Heart left ventricle (tissue), 13 donors: ENCODE measurements around the gene CTAGE1.

Source experiments
- POLR2A ChIP-seq, 2 donors: fragments of 450-650 bp; IDR thresholded peaks; one replicate each; pipeline ENCODE4 v1.6.1; 2017; ENCODE audit warnings: antibody characterized with exemption in 2 of 2, mild to moderate bottlenecking in 2 of 2, moderate library complexity in 2 of 2
- TF ChIP-seq, protein P1 (sequence below), 12 donors: fragments of 200-600 bp; sonication (generic) in 4 of 12; IDR thresholded peaks; one replicate each; pipeline versions ENCODE4 v1.5.0 to v1.8.0; 2018 to 2022; ENCODE audit warnings: antibody characterized with exemption in 12 of 12, mild to moderate bottlenecking in 5 of 12
- donor health status: ischemic (EF 13 %, LVEDD 7.1; RV severe dilation, severe dysfunction).
- donor health status: DM: no; HTN: yes; CAD: no.
- donor health status: DM: no; HTN: no; CAD: no.
- donor health status: ischemic (EF 25% LVEDD 6.9; RV normal size, moderate dysfunction).
- donor health status: ischemic (EF 25% LVEDD 5.7; RV mildly dilated, moderate dysfunction).
- donor health status: ischemic (EF 35%, LVEDD 5.7; RV mildly dilated, moderate dysfunction).
- donor health status: nonischemic (EF 11% LVEDD 7.7; RV severe dilation, severe dysfunction).
- donor health status: DM: yes; HTN: yes; CAD: no.
- donor health status: PGD.
- donor health status: ischemic (EF 29% LVEDD 5.4; RV normal size, mild dysfunction).
- donor health status: nonischemic (EF 23%, LVEDD 6.1; RV moderate dilation, normal function).

DNA sequence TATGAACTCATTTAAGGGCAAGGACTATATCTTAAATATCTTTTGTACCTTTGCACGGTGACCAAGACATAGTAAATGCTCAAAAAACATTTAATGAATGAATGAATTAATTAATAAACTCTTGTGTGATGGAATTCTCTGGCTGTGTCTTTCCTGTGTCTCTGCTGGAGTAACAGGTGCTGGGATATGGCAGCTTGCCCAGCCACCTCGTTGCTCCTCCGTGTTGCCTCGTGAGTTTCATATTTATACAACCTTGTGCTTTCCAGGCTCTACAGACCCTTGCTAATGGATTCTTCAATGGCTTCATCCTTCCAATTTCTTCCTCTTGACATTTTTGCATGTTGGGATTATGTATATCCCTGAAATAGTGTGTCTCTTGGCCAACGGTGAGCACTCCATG lies 30.4 kb downstream of the CTAGE1 start:
- TF ChIP-seq, protein P1, sequence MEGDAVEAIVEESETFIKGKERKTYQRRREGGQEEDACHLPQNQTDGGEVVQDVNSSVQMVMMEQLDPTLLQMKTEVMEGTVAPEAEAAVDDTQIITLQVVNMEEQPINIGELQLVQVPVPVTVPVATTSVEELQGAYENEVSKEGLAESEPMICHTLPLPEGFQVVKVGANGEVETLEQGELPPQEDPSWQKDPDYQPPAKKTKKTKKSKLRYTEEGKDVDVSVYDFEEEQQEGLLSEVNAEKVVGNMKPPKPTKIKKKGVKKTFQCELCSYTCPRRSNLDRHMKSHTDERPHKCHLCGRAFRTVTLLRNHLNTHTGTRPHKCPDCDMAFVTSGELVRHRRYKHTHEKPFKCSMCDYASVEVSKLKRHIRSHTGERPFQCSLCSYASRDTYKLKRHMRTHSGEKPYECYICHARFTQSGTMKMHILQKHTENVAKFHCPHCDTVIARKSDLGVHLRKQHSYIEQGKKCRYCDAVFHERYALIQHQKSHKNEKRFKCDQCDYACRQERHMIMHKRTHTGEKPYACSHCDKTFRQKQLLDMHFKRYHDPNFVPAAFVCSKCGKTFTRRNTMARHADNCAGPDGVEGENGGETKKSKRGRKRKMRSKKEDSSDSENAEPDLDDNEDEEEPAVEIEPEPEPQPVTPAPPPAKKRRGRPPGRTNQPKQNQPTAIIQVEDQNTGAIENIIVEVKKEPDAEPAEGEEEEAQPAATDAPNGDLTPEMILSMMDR (IDR thresholded peaks at IDR 0.05), result no peak
- no peak for TF ChIP-seq POLR2A (IDR thresholded peaks at IDR 0.05)
